Measurements from ENCODE around the gene ABHD12. TPM values are rescaled to one million over a fixed set of nuclear protein-coding genes. Genes with fewer than 3 reads are reported as not detected.

Gene ABHD12
- total RNA-seq, 1 donor from 2014 or later, result 22.6 TPM

DNA sequence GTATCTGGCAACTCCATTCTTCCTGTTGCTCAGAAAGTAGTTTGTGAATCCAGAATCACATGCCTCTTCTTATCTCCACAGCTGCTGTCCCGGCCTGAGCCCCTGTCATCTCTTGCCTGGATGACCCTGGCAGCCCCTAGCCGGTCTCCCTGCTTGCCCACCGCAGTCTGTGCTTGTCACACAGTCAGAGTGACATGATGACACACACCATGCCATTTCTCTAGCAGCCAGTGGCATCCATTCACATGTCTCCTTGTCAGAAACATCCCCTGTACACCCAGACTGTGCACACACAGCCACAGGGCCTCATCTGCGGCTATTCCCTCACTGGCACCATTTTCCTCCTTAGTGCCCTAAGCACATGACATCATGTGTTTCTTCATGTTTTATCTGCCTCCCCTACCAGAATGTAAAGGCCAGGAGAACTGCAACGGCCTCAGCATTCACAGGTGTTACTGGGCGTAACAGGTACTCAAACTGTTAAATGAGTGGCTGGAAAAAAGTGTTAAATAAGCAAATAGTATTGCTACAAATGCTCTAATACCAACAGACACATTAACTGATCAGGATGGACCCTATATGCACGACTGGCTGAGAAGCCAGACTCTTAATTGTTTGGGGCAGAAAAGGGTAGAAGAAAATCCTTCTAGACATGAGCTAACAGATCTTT lies 9.6 kb downstream of the ABHD12 start:
- DNase-seq, result no peak

DNA sequence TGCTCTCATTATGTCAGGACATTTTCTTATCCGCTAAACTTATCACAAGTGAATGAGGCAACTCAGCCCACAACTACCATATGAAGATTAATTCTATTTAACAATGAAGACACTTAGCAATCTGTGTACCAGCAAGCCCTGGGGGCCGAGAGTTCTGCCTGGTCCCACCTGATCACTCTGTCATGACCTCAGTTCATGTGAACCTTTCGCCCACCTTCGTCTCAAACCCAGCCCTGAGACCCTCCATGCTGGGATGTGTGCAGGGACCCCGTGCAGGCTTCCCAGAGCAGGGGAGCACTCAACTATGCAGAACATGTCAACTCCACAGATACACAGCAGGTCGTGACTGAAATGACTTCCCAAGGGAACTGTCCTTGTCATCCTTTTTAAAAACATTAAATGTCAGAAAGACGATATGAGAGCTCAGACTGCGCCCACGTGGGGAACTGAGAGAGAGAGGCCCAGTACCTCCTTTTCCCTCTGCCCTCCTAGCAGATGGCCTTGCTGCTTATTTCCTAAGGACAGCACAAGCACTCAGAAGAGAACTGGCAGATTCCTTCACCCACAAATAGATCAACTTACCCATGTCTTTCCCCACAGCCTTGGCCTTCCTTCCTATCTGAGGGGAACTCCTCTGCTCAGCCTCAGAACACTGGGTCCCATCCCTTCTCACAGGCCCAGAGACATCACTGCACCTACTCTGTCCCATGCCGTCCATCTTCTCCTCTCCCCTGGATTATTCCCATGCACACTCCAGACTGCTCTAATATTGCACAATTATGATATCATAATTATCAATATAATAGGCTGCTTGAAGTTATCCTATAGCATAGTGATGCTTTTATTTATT lies 11.5 kb downstream of the ABHD12 start:
- no peak for DNase-seq

DNA sequence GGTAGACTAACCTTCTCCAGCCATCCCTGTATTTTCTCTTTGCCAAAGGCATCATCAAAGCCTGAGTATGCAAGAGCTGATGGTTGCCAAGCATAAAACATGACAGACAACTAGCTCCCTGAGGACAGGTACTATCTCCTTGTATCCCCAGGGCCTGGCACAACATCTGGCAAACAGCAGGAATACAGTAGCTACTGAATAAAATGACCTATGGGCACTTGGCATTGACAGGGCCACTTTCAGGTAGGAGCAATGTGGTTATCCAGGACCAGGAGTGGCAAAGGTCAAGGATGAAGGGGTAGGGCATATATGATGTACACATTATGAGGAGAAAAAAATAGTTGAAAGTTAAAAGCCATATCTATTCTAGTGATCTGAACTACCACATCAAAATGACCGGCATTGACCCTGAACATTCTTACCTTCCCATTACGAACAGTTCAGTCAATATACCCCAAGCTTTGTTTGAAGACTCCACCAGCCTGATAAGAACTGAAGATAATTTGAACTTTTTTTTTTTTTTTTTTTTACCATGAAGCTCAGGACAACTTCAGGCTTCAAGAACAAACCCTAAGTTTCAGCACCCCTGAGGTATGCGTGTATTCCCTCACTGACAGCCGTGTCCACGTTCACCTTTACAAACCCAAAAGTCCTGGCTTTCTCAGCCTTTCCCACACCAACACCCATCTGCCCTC lies 12.3 kb downstream of the ABHD12 start:
- DNase-seq, result no peak

GRCh38 chr20:25376886-25377285 lies 13.7 kb downstream of the ABHD12 start:
- DNase-seq, result no peak

DNA sequence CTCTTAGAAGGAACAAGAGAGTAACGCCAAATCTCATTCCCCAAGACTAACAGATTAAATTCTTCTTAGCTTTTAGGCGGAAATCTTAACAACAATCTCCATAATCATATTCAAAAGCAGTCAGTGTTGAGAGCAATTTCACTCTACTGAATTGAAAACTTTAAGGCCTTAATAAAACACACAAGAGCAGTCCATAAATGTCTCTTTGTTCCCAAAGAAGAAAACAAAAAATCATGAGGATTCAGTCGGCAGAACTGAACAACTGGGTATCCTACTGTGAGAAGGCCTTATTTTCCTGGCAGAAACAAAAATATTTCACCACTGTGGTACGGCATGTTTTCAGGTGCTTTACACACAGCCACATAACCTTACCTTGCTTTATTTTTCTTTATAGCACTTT lies 14.4 kb downstream of the ABHD12 start:
- no peak for DNase-seq

DNA sequence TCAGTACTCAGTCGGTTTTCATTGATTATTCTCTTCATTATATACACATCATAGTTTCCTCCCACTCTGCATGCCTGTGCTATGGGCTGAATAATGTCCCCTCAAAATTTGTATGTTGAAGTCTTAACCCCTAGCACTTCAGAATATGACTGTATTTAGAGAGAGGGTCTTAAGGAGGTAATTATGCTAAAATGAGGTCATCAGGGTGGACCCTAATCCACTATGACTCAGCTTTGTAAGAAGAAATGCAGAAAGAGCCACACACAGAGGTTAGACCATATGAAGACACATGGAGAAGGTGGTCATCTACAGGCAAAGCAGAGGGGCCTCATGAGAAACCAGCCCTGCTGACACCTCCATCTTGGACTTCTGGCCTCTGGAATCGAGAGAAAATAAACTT lies 15.8 kb downstream of the ABHD12 start:
- DNase-seq, result no peak

- DNase-seq, result no peak
Measured at GRCh38 chr20:25372584-25373336, 17.9 kb downstream of the ABHD12 start.

DNA sequence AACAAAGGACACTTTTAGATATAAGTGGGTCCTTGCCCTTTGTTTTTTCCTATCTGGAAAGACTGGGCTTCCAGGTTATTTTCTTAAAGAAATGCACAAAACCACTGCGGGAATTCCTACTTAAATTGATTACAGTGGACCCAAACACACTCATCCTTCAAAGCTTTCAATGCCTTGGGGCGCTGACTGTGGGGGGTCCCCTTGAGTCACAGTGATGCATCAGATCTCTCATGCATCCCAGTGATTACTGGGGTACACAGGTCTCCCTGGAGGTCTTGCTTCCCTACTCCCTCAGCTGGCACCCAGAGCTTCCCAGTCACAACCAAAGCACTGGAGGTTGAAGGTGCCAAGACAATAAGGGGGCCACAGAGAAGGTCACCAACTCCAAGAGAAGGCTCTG lies 20.7 kb downstream of the ABHD12 start:
- DNase-seq, result no peak

- DNase-seq, result no peak
Measured at GRCh38 chr20:25369529-25369928, 21.1 kb downstream of the ABHD12 start.

DNA sequence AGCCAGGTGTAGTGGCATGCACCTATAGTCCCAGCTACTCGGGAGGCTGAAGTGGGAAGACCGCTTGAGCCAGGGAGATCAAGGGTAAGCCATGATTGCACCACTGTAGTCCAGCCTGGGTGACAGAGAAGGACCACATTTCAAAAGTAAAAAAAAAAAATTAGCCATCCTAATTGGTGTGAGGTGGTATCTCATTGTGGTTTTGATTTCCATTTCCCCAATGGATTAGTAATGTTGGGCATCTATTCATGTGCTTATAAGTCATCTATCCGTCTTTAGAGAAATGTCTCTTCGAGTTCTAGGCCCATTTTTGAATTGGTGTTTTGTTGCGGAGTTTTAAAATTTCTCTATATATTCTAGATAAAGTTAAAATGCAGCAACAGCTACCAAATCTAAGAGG lies 21.7 kb downstream of the ABHD12 start:
- DNase-seq, result no peak

GRCh38 chr20:25368526-25368925 lies 22.1 kb downstream of the ABHD12 start:
- no peak for DNase-seq

DNA sequence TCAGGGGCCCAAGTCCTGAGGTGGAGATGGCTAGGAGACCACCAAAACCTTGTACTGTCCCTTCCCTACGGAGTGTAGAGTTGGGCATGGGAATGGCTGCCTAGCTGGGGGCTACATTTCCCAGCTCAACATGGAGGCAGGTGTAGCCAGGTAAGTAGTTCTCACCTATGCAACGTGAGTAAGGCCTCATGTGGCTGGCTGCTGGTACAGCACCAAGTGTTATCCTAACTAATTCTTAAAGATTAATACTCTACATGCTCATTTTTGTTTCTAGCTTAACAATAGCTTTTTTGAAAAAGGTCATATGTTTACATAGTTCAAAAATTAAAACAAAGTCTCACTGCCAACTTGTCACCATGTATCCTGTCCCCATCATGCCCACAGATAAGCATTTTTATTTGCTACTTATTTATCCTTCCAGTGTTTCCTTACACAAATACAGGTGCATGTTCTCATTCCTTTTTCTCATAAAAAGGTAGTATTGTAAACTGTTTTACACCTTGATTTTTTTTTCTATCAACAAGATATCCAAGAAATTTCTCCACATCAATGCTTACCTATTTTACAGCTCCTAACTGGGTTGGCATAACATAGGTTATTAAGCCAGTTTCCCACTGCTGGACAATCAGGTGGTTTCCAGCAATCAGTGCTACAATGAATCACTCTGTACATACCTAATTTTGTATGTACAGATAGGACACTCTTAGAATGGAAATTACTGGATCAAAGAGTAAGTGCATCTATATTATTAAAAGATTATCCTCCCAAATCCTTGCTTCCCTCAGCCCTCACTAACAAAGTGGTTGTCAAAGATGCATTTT lies 25.5 kb downstream of the ABHD12 start:
- no peak for DNase-seq

- no peak for DNase-seq
Measured at GRCh38 chr20:25364180-25364788, 26.4 kb downstream of the ABHD12 start.

DNA sequence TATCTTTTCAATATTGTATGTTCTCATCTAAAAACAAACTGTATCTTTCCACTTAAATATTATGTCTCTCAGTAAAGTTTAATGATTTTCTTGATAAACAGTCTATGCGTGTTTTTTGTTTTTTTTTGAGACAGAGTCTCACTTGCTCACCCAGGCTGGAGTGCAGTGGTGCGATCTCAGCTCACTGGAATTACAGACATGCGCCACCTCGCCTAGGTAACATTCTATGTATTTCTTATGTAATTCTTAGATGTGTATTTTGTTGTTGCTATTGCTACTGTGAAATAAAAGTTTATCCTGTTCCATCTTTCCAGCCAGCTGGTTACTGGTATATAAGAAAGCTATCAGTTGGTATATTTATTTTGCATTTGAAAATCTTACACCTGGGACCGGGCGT lies 29.4 kb downstream of the ABHD12 start:
- no peak for DNase-seq

GRCh38 chr20:25360631-25361286 lies 29.9 kb downstream of the ABHD12 start:
- DNase-seq, result no peak

GRCh38 chr20:25356271-25356933 lies 34.2 kb downstream of the ABHD12 start:
- DNase-seq, result no peak

DNA sequence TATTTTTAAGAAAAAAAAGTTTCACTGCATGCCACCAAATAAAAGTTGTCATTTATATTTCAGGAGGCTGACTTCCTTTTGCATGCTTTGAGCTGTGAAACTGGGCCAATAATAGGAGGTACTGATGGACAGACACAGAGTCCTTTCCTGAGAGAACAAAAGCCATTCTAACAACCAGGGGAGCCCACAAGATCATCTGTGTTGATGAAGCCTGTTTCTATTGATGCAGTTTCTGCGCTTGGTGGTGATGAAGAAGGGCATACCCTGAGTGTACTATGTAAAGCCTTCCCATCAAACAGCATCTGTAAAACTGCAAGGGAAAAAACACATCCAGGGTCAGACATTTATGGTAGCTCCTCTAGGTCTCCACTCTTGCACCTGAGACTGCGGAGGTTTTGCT lies 34.8 kb downstream of the ABHD12 start:
- no peak for DNase-seq

- no peak for DNase-seq
Measured at GRCh38 chr20:25355011-25355595, 35.5 kb downstream of the ABHD12 start.

Measured in skin of body (tissue), 2 donors.